ENCODE results near the gene SRCAP.

SRCAP gene

GRCh38 chr16:30745082-30745481 is 46.1 kb downstream of the SRCAP start:
- Histone ChIP-seq H2BK15ac (replicated peaks; ENCODE audit: low read depth) (no peak overlapping the region), H3K79me2 (ENCODE audit: control insufficient read depth, insufficient read depth, low read length) (peaks cover 12% of the 10 kb centered on the region), H2BK120ac (ENCODE audit: low read depth, low read length) (no peak overlapping the region), H2AK5ac (ENCODE audit: low read length) (no peak overlapping the region), H2BK5ac (ENCODE audit: low read length) (no peak overlapping the region), H3K36me3 (ENCODE audit: control insufficient read depth, insufficient read depth, low read length) (peaks cover 4% of the 10 kb centered on the region), H3K9ac (ENCODE audit: low read length) (no peak overlapping the region), H4K5ac (ENCODE audit: low read length) (no peak overlapping the region), H3K4me1 (ENCODE audit: control insufficient read depth, low read depth, low read length) (peaks cover 6% of the 10 kb centered on the region), H3K4me2 (ENCODE audit: low read length) (no peak overlapping the region), H3K56ac (ENCODE audit: low read length) (no peak overlapping the region), H3K27ac (ENCODE audit: low read depth, low read length) (no peak overlapping the region), H3K18ac (ENCODE audit: low read length) (no peak overlapping the region), H3K23ac (ENCODE audit: low read length) (no peak overlapping the region), H4K8ac (ENCODE audit: low read depth, low read length) (no peak overlapping the region), H3K79me1 (ENCODE audit: low read length) (peaks cover 9% of the 10 kb centered on the region), H3K4me3 (ENCODE audit: low read length) (no peak overlapping the region), H3K4ac (ENCODE audit: low read depth, low read length) (no peak overlapping the region), H3K27me3 (ENCODE audit: insufficient read depth, low read length, poor library complexity) (no peaks in the 10 kb centered on the region)
- no CpG with 5 or more reads among the region's 2 CpGs for WGBS (ENCODE audit: extremely low coverage, insufficient coverage, low lambda C conversion rate)
- no peak for DNase-seq

GRCh38 chr16:30746638-30747175 is 47.7 kb downstream of the SRCAP start:
- H3K18ac ChIP-seq (ENCODE audit: low read length) = no peak overlapping the region
- H4K8ac ChIP-seq (ENCODE audit: low read depth, low read length) = no peak overlapping the region
- no peak overlapping the region for H3K23ac ChIP-seq (ENCODE audit: low read length)
- no peak overlapping the region for H3K56ac ChIP-seq (ENCODE audit: low read length)
- peaks cover 20% of the 10 kb centered on the region for H3K79me2 ChIP-seq (ENCODE audit: control insufficient read depth, insufficient read depth, low read length)
- peaks cover 17% of the 10 kb centered on the region for H3K79me1 ChIP-seq (ENCODE audit: low read length)
- H3K36me3 ChIP-seq (ENCODE audit: control insufficient read depth, insufficient read depth, low read length) = peaks cover 8% of the 10 kb centered on the region
- no peak overlapping the region for H2AK5ac ChIP-seq (ENCODE audit: low read length)
- no peak overlapping the region for H2BK5ac ChIP-seq (ENCODE audit: low read length)
- H2BK120ac ChIP-seq (ENCODE audit: low read depth, low read length) = no peak overlapping the region
- H3K4me2 ChIP-seq (ENCODE audit: low read length) = no peak overlapping the region
- no peak overlapping the region for H2BK15ac ChIP-seq (replicated peaks; ENCODE audit: low read depth)
- H3K27me3 ChIP-seq (ENCODE audit: insufficient read depth, low read length, poor library complexity) = no peaks in the 10 kb centered on the region
- peaks cover 3% of the 10 kb centered on the region for H3K4me1 ChIP-seq (ENCODE audit: control insufficient read depth, low read depth, low read length)
- no peak overlapping the region for H4K5ac ChIP-seq (ENCODE audit: low read length)
- WGBS (ENCODE audit: extremely low coverage, insufficient coverage, low lambda C conversion rate) = no CpG with 5 or more reads among the region's 9 CpGs
- no peak overlapping the region for H3K9ac ChIP-seq (ENCODE audit: low read length)
- H3K27ac ChIP-seq (ENCODE audit: low read depth, low read length) = no peak overlapping the region
- no peak overlapping the region for H3K4ac ChIP-seq (ENCODE audit: low read depth, low read length)
- no peak overlapping the region for H3K4me3 ChIP-seq (ENCODE audit: low read length)
- no peak for DNase-seq

- no peak overlapping the region for H2BK120ac ChIP-seq (ENCODE audit: low read depth, low read length)
- no peak overlapping the region for H3K4me3 ChIP-seq (ENCODE audit: low read length)
- WGBS (ENCODE audit: extremely low coverage, insufficient coverage, low lambda C conversion rate) = no CpG with 5 or more reads among the region's 3 CpGs
- peaks cover 17% of the 10 kb centered on the region for H3K79me1 ChIP-seq (ENCODE audit: low read length)
- peak overlapping the region; percentile 17 for H3K4ac ChIP-seq (ENCODE audit: low read depth, low read length)
- no peak overlapping the region for H3K18ac ChIP-seq (ENCODE audit: low read length)
- no peak overlapping the region for H2AK5ac ChIP-seq (ENCODE audit: low read length)
- H3K23ac ChIP-seq (ENCODE audit: low read length) = no peak overlapping the region
- no peak overlapping the region for H2BK5ac ChIP-seq (ENCODE audit: low read length)
- peaks cover 3% of the 10 kb centered on the region for H3K4me1 ChIP-seq (ENCODE audit: control insufficient read depth, low read depth, low read length)
- peaks cover 20% of the 10 kb centered on the region for H3K79me2 ChIP-seq (ENCODE audit: control insufficient read depth, insufficient read depth, low read length)
- peak overlapping the region; percentile 97 for H4K5ac ChIP-seq (ENCODE audit: low read length)
- no peak overlapping the region for H3K27ac ChIP-seq (ENCODE audit: low read depth, low read length)
- H3K4me2 ChIP-seq (ENCODE audit: low read length) = no peak overlapping the region
- peaks cover 6% of the 10 kb centered on the region for H3K36me3 ChIP-seq (ENCODE audit: control insufficient read depth, insufficient read depth, low read length)
- H2BK15ac ChIP-seq (replicated peaks; ENCODE audit: low read depth) = no peak overlapping the region
- H3K56ac ChIP-seq (ENCODE audit: low read length) = peak overlapping the region; percentile 68
- no peaks in the 10 kb centered on the region for H3K27me3 ChIP-seq (ENCODE audit: insufficient read depth, low read length, poor library complexity)
- no peak for DNase-seq
- peak overlapping the region; percentile 77 for H4K8ac ChIP-seq (ENCODE audit: low read depth, low read length)
- H3K9ac ChIP-seq (ENCODE audit: low read length) = peak overlapping the region; percentile 67
Observed at GRCh38 chr16:30747331-30747730, 48.4 kb downstream of the SRCAP start.

GRCh38 chr16:30747799-30748633 is 49.0 kb downstream of the SRCAP start, which contains the start of gene PHKG2:
PHKG2 (plus strand) TSS chr16:30748425; CDS start chr16:30748821, 396 bp downstream.
- Histone ChIP-seq H4K5ac (ENCODE audit: low read length) (peak within 1 kb of the TSS; percentile 97), H3K56ac (ENCODE audit: low read length) (peak within 1 kb of the TSS; percentile 88)
- no CpG with 5 or more reads among the region's 60 CpGs for WGBS (ENCODE audit: extremely low coverage, insufficient coverage, low lambda C conversion rate)

GRCh38 chr16:30748634-30749445 is 49.9 kb downstream of the SRCAP start:
- Histone ChIP-seq H4K5ac (ENCODE audit: low read length) (no peak overlapping the region), H2BK120ac (ENCODE audit: low read depth, low read length) (no peak overlapping the region), H2BK15ac (replicated peaks; ENCODE audit: low read depth) (no peak overlapping the region), H3K18ac (ENCODE audit: low read length) (peak overlapping the region; percentile 28), H3K4me1 (ENCODE audit: control insufficient read depth, low read depth, low read length) (peaks cover 3% of the 10 kb centered on the region), H3K23ac (ENCODE audit: low read length) (no peak overlapping the region), H3K27ac (ENCODE audit: low read depth, low read length) (no peak overlapping the region), H2BK5ac (ENCODE audit: low read length) (no peak overlapping the region), H3K9ac (ENCODE audit: low read length) (peak overlapping the region; percentile 82), H3K56ac (ENCODE audit: low read length) (peak overlapping the region; percentile 88), H3K79me1 (ENCODE audit: low read length) (peaks cover 17% of the 10 kb centered on the region), H3K36me3 (ENCODE audit: control insufficient read depth, insufficient read depth, low read length) (peaks cover 9% of the 10 kb centered on the region), H3K4ac (ENCODE audit: low read depth, low read length) (no peak overlapping the region), H3K4me2 (ENCODE audit: low read length) (peak overlapping the region; percentile 50), H2AK5ac (ENCODE audit: low read length) (no peak overlapping the region), H3K79me2 (ENCODE audit: control insufficient read depth, insufficient read depth, low read length) (peaks cover 20% of the 10 kb centered on the region), H4K8ac (ENCODE audit: low read depth, low read length) (no peak overlapping the region), H3K4me3 (ENCODE audit: low read length) (peak overlapping the region; percentile 66), H3K27me3 (ENCODE audit: insufficient read depth, low read length, poor library complexity) (no peaks in the 10 kb centered on the region)
- no CpG with 5 or more reads among the region's 36 CpGs for WGBS (ENCODE audit: extremely low coverage, insufficient coverage, low lambda C conversion rate)
- DNase-seq = peak; percentile 73

More at GRCh38 chr16:30747799-30748633, 49.0 kb downstream of the SRCAP start, which contains the start of gene PHKG2:
- Histone ChIP-seq H3K27me3 (ENCODE audit: insufficient read depth, low read length, poor library complexity) (no peaks in the 10 kb centered on the region), H2BK5ac (ENCODE audit: low read length) (no peak within 1 kb of the TSS), H3K4me3 (ENCODE audit: low read length) (peak within 1 kb of the TSS; percentile 66), H3K4ac (ENCODE audit: low read depth, low read length) (peak within 1 kb of the TSS; percentile 17), H3K23ac (ENCODE audit: low read length) (no peak within 1 kb of the TSS), H3K27ac (ENCODE audit: low read depth, low read length) (no peak within 1 kb of the TSS), H2AK5ac (ENCODE audit: low read length) (no peak within 1 kb of the TSS), H3K79me1 (ENCODE audit: low read length) (peaks cover 17% of the 10 kb centered on the region), H2BK120ac (ENCODE audit: low read depth, low read length) (no peak within 1 kb of the TSS), H3K9ac (ENCODE audit: low read length) (peak within 1 kb of the TSS; percentile 82), H3K79me2 (ENCODE audit: control insufficient read depth, insufficient read depth, low read length) (peaks cover 20% of the 10 kb centered on the region), H3K4me1 (ENCODE audit: control insufficient read depth, low read depth, low read length) (peaks cover 3% of the 10 kb centered on the region), H3K36me3 (ENCODE audit: control insufficient read depth, insufficient read depth, low read length) (peaks cover 5% of the 10 kb centered on the region), H4K8ac (ENCODE audit: low read depth, low read length) (peak within 1 kb of the TSS; percentile 77), H3K4me2 (ENCODE audit: low read length) (peak within 1 kb of the TSS; percentile 50), H3K18ac (ENCODE audit: low read length) (peak within 1 kb of the TSS; percentile 28), H2BK15ac (replicated peaks; ENCODE audit: low read depth) (no peak within 1 kb of the TSS)
- peak; percentile 100 for DNase-seq

Measured in mesendoderm (in vitro differentiated cells).